Activated T-helper 2 cell treated with anti-CD3 and anti-CD28 coated beads, Interferon-gamma antibody, Interleukin-2, Interleukin-4, amounts not matched to agents 10 μg/mL and 5 μg/mL and 100 μg/mL, durations not matched to agents 14 hours and 24 hours and 36 hours (primary cell): ENCODE results near the gene GADL1. TPM values are rescaled to one million over a fixed set of nuclear protein-coding genes. Genes with fewer than 3 reads are reported as not detected.

Source experiments
- DNase-seq: peaks from one replicate; pipeline ENCODE4 v3.0.0; 2021; ENCODE audit warnings: low spot score
- H3K27ac Mint-ChIP-seq: one replicate; pipeline ENCODE4 v1.8.0; 2021; ENCODE audit warnings: mixed read lengths
- H3K27me3 Mint-ChIP-seq: one replicate; pipeline ENCODE4 v1.8.0; 2021; ENCODE audit warnings: low read depth, mixed read lengths
- H3K36me3 Mint-ChIP-seq: one replicate; pipeline ENCODE4 v1.8.0; 2021; ENCODE audit warnings: low read depth, mixed read lengths
- H3K4me1 Mint-ChIP-seq: one replicate; pipeline ENCODE4 v1.8.0; 2021; ENCODE audit warnings: low read depth, mixed read lengths
- H3K4me3 Mint-ChIP-seq: one replicate; pipeline ENCODE4 v1.8.0; 2021; ENCODE audit warnings: low read depth, mild to moderate bottlenecking, moderate library complexity, mixed read lengths
- H3K9me3 Mint-ChIP-seq: one replicate; pipeline ENCODE4 v1.8.0; 2021; ENCODE audit warnings: mixed read lengths
- intact Hi-C: fragments of 100-400 bp; cut with micrococcal nuclease; formaldehyde crosslinking; loops from one replicate; pipeline ENCODE4 v1.15.1; 2023
- total RNA-seq: library from RNA; stranded (reverse); gene quantifications from 2 replicates; pipeline ENCODE4 v1.2.3, GENCODE V29; 2022

The GADL1 gene
- total RNA-seq, 1 donor from 2014 or later: not detected

GRCh38 chr3:30864132-30864531, 30.3 kb downstream of the GADL1 start:
- H3K4me3 Mint-ChIP-seq: no peak overlapping the region
- H3K27ac Mint-ChIP-seq: no peak overlapping the region
- DNase-seq: no peak
- intact Hi-C loops: no loop called here
- H3K4me1 Mint-ChIP-seq: no peaks in the 10 kb centered on the region
- no peaks in the 10 kb centered on the region for H3K36me3 Mint-ChIP-seq
- peaks cover 23% of the 10 kb centered on the region for H3K27me3 Mint-ChIP-seq
- H3K9me3 Mint-ChIP-seq: no peaks in the 10 kb centered on the region

- Mint-ChIP-seq H3K4me1 (no peaks in the 10 kb centered on the region), H3K9me3 (no peaks in the 10 kb centered on the region), H3K27me3 (peaks cover 25% of the 10 kb centered on the region), H3K27ac (no peak overlapping the region), H3K36me3 (no peaks in the 10 kb centered on the region), H3K4me3 (no peak overlapping the region)
- DNase-seq: no peak
- intact Hi-C loops: no loop called here
Measured at GRCh38 chr3:30862004-30862403, 32.5 kb downstream of the GADL1 start.

GRCh38 chr3:30858894-30859389, 35.5 kb downstream of the GADL1 start:
- no peak for DNase-seq
- Mint-ChIP-seq H3K27ac (no peak overlapping the region), H3K4me1 (no peaks in the 10 kb centered on the region), H3K27me3 (peaks cover 23% of the 10 kb centered on the region), H3K36me3 (no peaks in the 10 kb centered on the region), H3K9me3 (no peaks in the 10 kb centered on the region), H3K4me3 (no peak overlapping the region)
- intact Hi-C loops: no loop called here

- intact Hi-C loops: no loop called here
- Mint-ChIP-seq H3K27me3 (peaks cover 12% of the 10 kb centered on the region), H3K36me3 (no peaks in the 10 kb centered on the region), H3K27ac (no peak overlapping the region), H3K9me3 (no peaks in the 10 kb centered on the region), H3K4me3 (no peak overlapping the region), H3K4me1 (no peaks in the 10 kb centered on the region)
- no peak for DNase-seq
Measured at GRCh38 chr3:30855400-30856292, 38.8 kb downstream of the GADL1 start.

GRCh38 chr3:30852833-30853232, 41.6 kb downstream of the GADL1 start:
- H3K4me1 Mint-ChIP-seq: peaks cover 3% of the 10 kb centered on the region
- H3K9me3 Mint-ChIP-seq: no peaks in the 10 kb centered on the region
- H3K36me3 Mint-ChIP-seq: no peaks in the 10 kb centered on the region
- no peak for DNase-seq
- intact Hi-C loops: no loop called here
- no peak overlapping the region for H3K4me3 Mint-ChIP-seq
- peaks cover 11% of the 10 kb centered on the region for H3K27me3 Mint-ChIP-seq
- no peak overlapping the region for H3K27ac Mint-ChIP-seq

- no peak overlapping the region for H3K27ac Mint-ChIP-seq
- no peak for DNase-seq
- no peak overlapping the region for H3K4me3 Mint-ChIP-seq
- intact Hi-C loops: no loop called here
- no peaks in the 10 kb centered on the region for H3K36me3 Mint-ChIP-seq
- no peaks in the 10 kb centered on the region for H3K9me3 Mint-ChIP-seq
- H3K4me1 Mint-ChIP-seq: peaks cover 14% of the 10 kb centered on the region
- H3K27me3 Mint-ChIP-seq: peaks cover 18% of the 10 kb centered on the region
Measured at GRCh38 chr3:30848087-30848779, 46.2 kb downstream of the GADL1 start.

GRCh38 chr3:30847592-30847991, 46.9 kb downstream of the GADL1 start:
- intact Hi-C loops: no loop called here
- H3K27ac Mint-ChIP-seq: no peak overlapping the region
- no peaks in the 10 kb centered on the region for H3K36me3 Mint-ChIP-seq
- no peaks in the 10 kb centered on the region for H3K9me3 Mint-ChIP-seq
- no peak overlapping the region for H3K4me3 Mint-ChIP-seq
- DNase-seq: no peak
- peaks cover 14% of the 10 kb centered on the region for H3K4me1 Mint-ChIP-seq
- H3K27me3 Mint-ChIP-seq: peaks cover 20% of the 10 kb centered on the region

GRCh38 chr3:30845606-30846005, 48.9 kb downstream of the GADL1 start:
- intact Hi-C loops: no loop called here

GRCh38 chr3:30843877-30844276, 50.6 kb downstream of the GADL1 start:
- DNase-seq: no peak
- H3K4me3 Mint-ChIP-seq: no peak overlapping the region
- intact Hi-C loops: no loop called here
- peaks cover 27% of the 10 kb centered on the region for H3K27me3 Mint-ChIP-seq
- H3K4me1 Mint-ChIP-seq: peaks cover 22% of the 10 kb centered on the region
- no peaks in the 10 kb centered on the region for H3K36me3 Mint-ChIP-seq
- H3K27ac Mint-ChIP-seq: no peak overlapping the region
- no peaks in the 10 kb centered on the region for H3K9me3 Mint-ChIP-seq

More at GRCh38 chr3:30845606-30846005, 48.9 kb downstream of the GADL1 start:
- Mint-ChIP-seq H3K4me3 (no peak overlapping the region), H3K27me3 (peaks cover 23% of the 10 kb centered on the region), H3K36me3 (no peaks in the 10 kb centered on the region), H3K4me1 (peaks cover 22% of the 10 kb centered on the region), H3K27ac (no peak overlapping the region), H3K9me3 (no peaks in the 10 kb centered on the region)
- no peak for DNase-seq

- Mint-ChIP-seq H3K27me3 (peaks cover 33% of the 10 kb centered on the region), H3K36me3 (no peaks in the 10 kb centered on the region), H3K4me3 (no peak overlapping the region), H3K9me3 (no peaks in the 10 kb centered on the region), H3K4me1 (no peaks in the 10 kb centered on the region), H3K27ac (no peak overlapping the region)
- intact Hi-C loops: no loop called here
- no peak for DNase-seq
Measured at GRCh38 chr3:30836141-30836540, 58.3 kb downstream of the GADL1 start.

GRCh38 chr3:30835667-30836066, 58.8 kb downstream of the GADL1 start:
- Mint-ChIP-seq H3K27ac (no peak overlapping the region), H3K4me3 (no peak overlapping the region), H3K4me1 (no peaks in the 10 kb centered on the region), H3K27me3 (peaks cover 35% of the 10 kb centered on the region), H3K36me3 (no peaks in the 10 kb centered on the region), H3K9me3 (no peaks in the 10 kb centered on the region)
- intact Hi-C loops: no loop called here
- DNase-seq: no peak

- H3K4me3 Mint-ChIP-seq: no peak overlapping the region
- no peaks in the 10 kb centered on the region for H3K36me3 Mint-ChIP-seq
Measured at GRCh38 chr3:30832961-30833575, 61.4 kb downstream of the GADL1 start.

GRCh38 chr3:30827080-30827479, 67.4 kb downstream of the GADL1 start:
- DNase-seq: no peak
- intact Hi-C loops: no loop called here
- Mint-ChIP-seq H3K4me3 (no peak overlapping the region), H3K27me3 (peaks cover 27% of the 10 kb centered on the region), H3K4me1 (peaks cover 4% of the 10 kb centered on the region), H3K27ac (no peak overlapping the region), H3K36me3 (no peaks in the 10 kb centered on the region), H3K9me3 (no peaks in the 10 kb centered on the region)

More at GRCh38 chr3:30832961-30833575, 61.4 kb downstream of the GADL1 start:
- H3K27ac Mint-ChIP-seq: no peak overlapping the region
- no peaks in the 10 kb centered on the region for H3K9me3 Mint-ChIP-seq
- peaks cover 30% of the 10 kb centered on the region for H3K27me3 Mint-ChIP-seq
- intact Hi-C loops: no loop called here
- H3K4me1 Mint-ChIP-seq: no peaks in the 10 kb centered on the region
- DNase-seq: no peak
